ENCODE data around the gene SPOP. TPM values are rescaled to one million over a fixed set of nuclear protein-coding genes. Genes with fewer than 3 reads are reported as not detected.
A peak's percentile ranks its signal among the peaks of the same experiment; 100 is the strongest.

The SPOP gene
- total RNA-seq, 1 experiment from 2014 or later, result 53.4 TPM

GRCh38 chr17:49695698-49696232, 17.9 kb upstream of the SPOP start:
- no peaks in the 10 kb centered on the region for H3K4me1 ChIP-seq (ENCODE audit: insufficient read depth, low read length, poor library complexity, severe bottlenecking)
- no peak overlapping the region for H3K27ac ChIP-seq (ENCODE audit: low read depth, low read length, poor library complexity, severe bottlenecking)
- ChIA-PET CTCF (interaction anchor here (0.8 to 1.3 kb wide), 4 partner anchors 120 to 128 kb away, joined by 3 to 6 read pairs (median 4); partner anchors contain the start of gene NXPH3), POLR2A (ENCODE audit: low non-redundant PET) (no interaction called here)
- BruUV-seq (replicated peaks), result no TSS peak
- no peak for DNase-seq (ENCODE audit: low spot score)
- no peaks in the 10 kb centered on the region for H3K9me3 ChIP-seq (ENCODE audit: low read depth, low read length, poor library complexity, severe bottlenecking)
- no peak overlapping the region for H3K4me3 ChIP-seq (ENCODE audit: low read depth, low read length, poor library complexity, severe bottlenecking)
- intact Hi-C loops (cut with micrococcal nuclease; ENCODE audit: unreplicated experiment), result loop anchor here (1.0 to 10.0 kb wide), 3 partner anchors 127 to 302 kb away; partner anchors contain the start of gene DLX3
- TF ChIP-seq CTCF (conservative IDR thresholded peaks at IDR 0.05; ENCODE audit: low read depth, low read length), result no peak
- no peak for TF ChIP-seq EZH2 (IDR thresholded peaks at IDR 0.05; ENCODE audit: borderline replicate concordance, low read depth, low read length, poor library complexity, severe bottlenecking)
- no peaks in the 10 kb centered on the region for H3K27me3 ChIP-seq (replicated peaks; ENCODE audit: insufficient read depth, low read depth, low read length, poor library complexity)
- peaks cover 5% of the 10 kb centered on the region for H3K36me3 ChIP-seq (ENCODE audit: insufficient read depth, low read length, poor library complexity, severe bottlenecking)

- no peaks in the 10 kb centered on the region for H3K36me3 ChIP-seq (ENCODE audit: insufficient read depth, low read length, poor library complexity, severe bottlenecking)
- CTCF ChIA-PET, result interaction anchor here (1.3 kb wide), 2 partner anchors 119 to 127 kb away, joined by 3 to 6 read pairs; partner anchors contain the start of gene NXPH3
- POLR2A ChIA-PET (ENCODE audit: low non-redundant PET), result no interaction called here
- H3K9me3 ChIP-seq (ENCODE audit: low read depth, low read length, poor library complexity, severe bottlenecking), result no peaks in the 10 kb centered on the region
- no peaks in the 10 kb centered on the region for H3K27me3 ChIP-seq (replicated peaks; ENCODE audit: insufficient read depth, low read depth, low read length, poor library complexity)
- DNase-seq (ENCODE audit: low spot score), result peak; percentile 49
- no peak overlapping the region for H3K4me3 ChIP-seq (ENCODE audit: low read depth, low read length, poor library complexity, severe bottlenecking)
- no peak overlapping the region for H3K27ac ChIP-seq (ENCODE audit: low read depth, low read length, poor library complexity, severe bottlenecking)
- no TSS peak for BruUV-seq (replicated peaks)
- TF ChIP-seq CTCF (conservative IDR thresholded peaks at IDR 0.05; ENCODE audit: low read depth, low read length), result peak; percentile 96
- no peak for TF ChIP-seq EZH2 (IDR thresholded peaks at IDR 0.05; ENCODE audit: borderline replicate concordance, low read depth, low read length, poor library complexity, severe bottlenecking)
- intact Hi-C loops (cut with micrococcal nuclease; ENCODE audit: unreplicated experiment), result loop anchor here (1.0 to 10.0 kb wide), 3 partner anchors 127 to 302 kb away; partner anchors contain the start of gene DLX3
- H3K4me1 ChIP-seq (ENCODE audit: insufficient read depth, low read length, poor library complexity, severe bottlenecking), result no peaks in the 10 kb centered on the region
These were observed 17.2 kb upstream of the SPOP start for GRCh38 chr17:49694847-49695697.

GRCh38 chr17:49692751-49693150, 14.9 kb upstream of the SPOP start:
- no peak for DNase-seq (ENCODE audit: low spot score)
- POLR2A ChIA-PET (ENCODE audit: low non-redundant PET), result no interaction called here

More at GRCh38 chr17:49692751-49693150, 14.9 kb upstream of the SPOP start:
- CTCF ChIA-PET, result interaction anchor here (1.1 kb wide), 1 partner anchor 136 kb away, joined by 3 read pairs; no protein-coding TSS in a partner anchor
- H3K4me3 ChIP-seq (ENCODE audit: low read depth, low read length, poor library complexity, severe bottlenecking), result no peak overlapping the region
- H3K36me3 ChIP-seq (ENCODE audit: insufficient read depth, low read length, poor library complexity, severe bottlenecking), result no peaks in the 10 kb centered on the region
- H3K9me3 ChIP-seq (ENCODE audit: low read depth, low read length, poor library complexity, severe bottlenecking), result no peaks in the 10 kb centered on the region
- H3K4me1 ChIP-seq (ENCODE audit: insufficient read depth, low read length, poor library complexity, severe bottlenecking), result peaks cover 5% of the 10 kb centered on the region
- H3K27ac ChIP-seq (ENCODE audit: low read depth, low read length, poor library complexity, severe bottlenecking), result no peak overlapping the region
- intact Hi-C loops (cut with micrococcal nuclease; ENCODE audit: unreplicated experiment), result loop anchor here (10.0 kb wide), 1 partner anchor 258 kb away; no protein-coding TSS in a partner anchor
- BruUV-seq (replicated peaks), result no TSS peak
- TF ChIP-seq CTCF (conservative IDR thresholded peaks at IDR 0.05; ENCODE audit: low read depth, low read length), result no peak
- TF ChIP-seq EZH2 (IDR thresholded peaks at IDR 0.05; ENCODE audit: borderline replicate concordance, low read depth, low read length, poor library complexity, severe bottlenecking), result no peak
- no peaks in the 10 kb centered on the region for H3K27me3 ChIP-seq (replicated peaks; ENCODE audit: insufficient read depth, low read depth, low read length, poor library complexity)

All from A673 (cell line).